Small intestine (tissue), 7 donors: Measurements from ENCODE around the gene RBMS3. TPM values are rescaled to one million over a fixed set of nuclear protein-coding genes. Genes with fewer than 3 reads are reported as not detected.

Source experiments
- DNase-seq, 2 donors: peaks; one replicate each; pipeline versions ENCODE4 v3.0.0 to v3.0.0-alpha.2; 2013
- FAIRE-seq: peaks from 2 replicates; lab custom pipeline; 2012; peaks lifted over from hg19 to GRCh38; lab: Jason Lieb, UNC
- H3K27ac ChIP-seq, 3 donors: one replicate each; pipeline ENCODE4 v1.5.1; 2013; ENCODE audit warnings: low read length in 2 of 3, mild to moderate bottlenecking in 2 of 3, control low read depth in 1 of 3, inconsistent platforms in 1 of 3, low read depth in 1 of 3, moderate library complexity in 1 of 3
- H3K27me3 ChIP-seq, 3 donors: one replicate each; pipeline ENCODE4 v1.6.1; 2013; ENCODE audit warnings: low read length in 3 of 3, inconsistent platforms in 1 of 3; ENCODE audit not compliant: control insufficient read depth in 3 of 3, insufficient read depth in 3 of 3
- H3K36me3 ChIP-seq, 3 donors: one replicate each; pipeline ENCODE4 v1.6.1; 2013; ENCODE audit warnings: low read length in 3 of 3, inconsistent platforms in 1 of 3, low read depth in 1 of 3, mild to moderate bottlenecking in 1 of 3, moderate library complexity in 1 of 3; ENCODE audit not compliant: control insufficient read depth in 3 of 3, insufficient read depth in 2 of 3
- H3K4me1 ChIP-seq, 3 donors: one replicate each; pipeline ENCODE4 v1.6.1; 2013; ENCODE audit warnings: low read length in 2 of 3, inconsistent platforms in 1 of 3, low read depth in 1 of 3, mild to moderate bottlenecking in 1 of 3, moderate library complexity in 1 of 3; ENCODE audit not compliant: control insufficient read depth in 3 of 3, insufficient read depth in 2 of 3
- H3K4me3 ChIP-seq, 3 donors: one replicate each; pipeline ENCODE4 v1.5.1; 2013; ENCODE audit warnings: low read length in 3 of 3, control low read depth in 1 of 3, inconsistent platforms in 1 of 3, low read depth in 1 of 3, mild to moderate bottlenecking in 1 of 3, moderate library complexity in 1 of 3
- H3K9me3 ChIP-seq, 2 donors: one replicate each; pipeline ENCODE4 v1.6.1; 2013; ENCODE audit warnings: low read depth in 1 of 2, low read length in 1 of 2; ENCODE audit not compliant: control insufficient read depth in 2 of 2, insufficient read depth in 1 of 2
- WGBS, 3 donors: extraction: QIAGEN DNeasy Blood & Tissue Kit; methylation state at CpG; one replicate each; pipeline ENCODE4 v1.1.7; 2013; 5-methylcytosine and 5-hydroxymethylcytosine counted together
- polyA plus RNA-seq, 4 donors: library from polyadenylated mRNA; stranded (reverse) in 3 of 4; unstranded in 1 of 4; fragments of 200-250 nt in 3 of 4; fragments of 120-200 nt in 1 of 4; gene quantifications; one replicate each; pipeline versions ENCODE4 v1.2.1 to v1.2.3, GENCODE V29; 2013
- donor health status: healthy with polysubstance abuse.
- donor health status: control.
- donor health status: control.
- donor health status: Bipolar disorder and iron deficiency.
- donor health status: healthy.

RBMS3 gene
- polyA plus RNA-seq, 4 donors, result 0.81 to 6.4 (median 4.8) TPM; not detected in 1

- H3K27ac ChIP-seq, result no peak overlapping the region
- FAIRE-seq (no peak), DNase-seq (no peak)
- no peaks in the 10 kb centered on the region for H3K36me3 ChIP-seq
- 82 to 87% (median 84%) methylated on average over 3 of the region's 3 CpGs for WGBS, 3 donors
- H3K27me3 ChIP-seq, result no peaks in the 10 kb centered on the region
- no peaks in the 10 kb centered on the region for H3K4me1 ChIP-seq
- H3K4me3 ChIP-seq, result no peak overlapping the region
- peaks cover 0 to 7% of the 10 kb centered on the region in 2 donors for H3K9me3 ChIP-seq
These were observed 548.5 kb downstream of the RBMS3 start for GRCh38 chr3:29829340-29829739.

DNA sequence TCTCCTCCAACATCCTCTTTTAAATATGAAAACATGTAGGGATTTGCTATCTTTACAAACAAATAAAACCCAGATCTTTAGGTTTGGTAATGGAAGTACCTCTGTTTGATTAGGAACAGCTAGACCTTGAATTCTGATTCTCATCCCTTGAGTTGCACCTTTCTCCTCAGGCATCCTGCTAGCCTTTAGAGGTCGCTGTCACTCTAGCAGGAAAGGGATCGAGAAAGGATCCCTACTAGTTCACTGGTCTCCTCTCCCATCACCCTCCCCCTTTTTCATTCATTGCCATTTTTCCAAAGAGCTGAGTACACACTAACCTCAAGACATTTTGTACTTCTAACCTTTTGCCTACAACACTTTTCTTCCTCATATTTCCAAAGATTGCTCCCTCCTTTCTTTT is 569.8 kb downstream of the RBMS3 start:
- no peak for FAIRE-seq
- no peaks in the 10 kb centered on the region for H3K9me3 ChIP-seq

DNA sequence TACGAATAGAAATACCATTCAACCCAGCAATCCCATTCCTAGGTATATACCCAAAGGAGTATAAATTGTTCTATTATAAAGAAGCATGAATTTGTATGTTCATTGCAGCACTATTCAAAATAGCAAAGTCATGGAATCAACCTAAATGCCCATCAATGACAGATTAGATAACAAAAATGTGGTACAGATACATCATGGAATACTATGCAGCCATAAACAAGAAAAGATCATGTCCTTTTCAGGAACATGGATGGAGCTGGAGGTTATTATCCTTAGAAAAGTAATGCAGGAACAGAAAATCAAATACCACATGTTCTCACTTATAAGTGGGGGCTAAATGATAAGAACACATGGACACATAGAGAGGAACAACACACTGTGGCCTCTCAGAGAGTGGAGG is 571.9 kb downstream of the RBMS3 start:
- no peak for FAIRE-seq

More for the DNA sequence above, 569.8 kb downstream of the RBMS3 start:
- H3K36me3 ChIP-seq, result no peaks in the 10 kb centered on the region
- no peak overlapping the region for H3K27ac ChIP-seq
- H3K4me3 ChIP-seq, result no peak overlapping the region
- no peaks in the 10 kb centered on the region for H3K27me3 ChIP-seq
- no peak for DNase-seq
- H3K4me1 ChIP-seq, result no peaks in the 10 kb centered on the region
- 37 to 45% (median 45%) methylated on average over 2 of the region's 2 CpGs for WGBS, 3 donors

DNA sequence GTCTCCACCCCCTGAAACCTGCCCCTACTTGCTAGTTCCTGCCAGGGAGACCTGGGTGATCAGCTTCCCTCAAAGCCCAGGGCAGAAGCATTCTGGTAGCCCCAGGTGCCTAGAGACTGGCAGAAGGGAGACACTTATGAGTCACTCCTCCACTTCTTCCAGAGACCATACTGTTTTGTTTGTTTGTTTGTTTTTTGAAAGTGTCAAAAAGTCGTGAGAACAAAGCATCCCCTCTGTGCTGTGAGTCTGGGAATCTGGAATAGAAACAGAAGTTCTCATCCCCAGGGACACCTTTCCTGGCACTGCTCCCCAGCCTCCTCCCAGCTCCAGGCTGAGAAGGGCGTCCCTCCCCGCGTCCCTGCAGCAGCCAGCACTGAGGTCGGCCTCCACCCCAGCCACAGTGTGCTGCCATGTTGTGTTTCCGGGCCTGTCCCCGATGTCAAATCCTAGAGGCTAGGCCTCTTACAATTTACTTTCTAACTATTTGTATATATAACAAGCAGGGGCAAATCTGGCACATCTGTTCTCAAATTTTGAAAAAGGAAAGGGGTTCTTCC is 573.0 kb downstream of the RBMS3 start:
- Histone ChIP-seq H3K36me3 (no peaks in the 10 kb centered on the region), H3K4me1 (no peaks in the 10 kb centered on the region), H3K27ac (no peak overlapping the region), H3K27me3 (no peaks in the 10 kb centered on the region), H3K4me3 (no peak overlapping the region), H3K9me3 (no peaks in the 10 kb centered on the region)
- WGBS, 3 donors, result 85 to 92% (median 85%) methylated on average over 7 of the region's 7 CpGs
- DNase-seq (no peak), FAIRE-seq (no peak)

More for the DNA sequence above, 571.9 kb downstream of the RBMS3 start:
- 78 to 90% (median 80%) methylated on average over 1 of the region's 1 CpG for WGBS, 3 donors
- H3K4me1 ChIP-seq, result no peaks in the 10 kb centered on the region
- H3K27me3 ChIP-seq, result no peaks in the 10 kb centered on the region
- H3K36me3 ChIP-seq, result no peaks in the 10 kb centered on the region
- no peak overlapping the region for H3K27ac ChIP-seq
- no peak for DNase-seq
- no peak overlapping the region for H3K4me3 ChIP-seq
- H3K9me3 ChIP-seq, result no peaks in the 10 kb centered on the region

DNA sequence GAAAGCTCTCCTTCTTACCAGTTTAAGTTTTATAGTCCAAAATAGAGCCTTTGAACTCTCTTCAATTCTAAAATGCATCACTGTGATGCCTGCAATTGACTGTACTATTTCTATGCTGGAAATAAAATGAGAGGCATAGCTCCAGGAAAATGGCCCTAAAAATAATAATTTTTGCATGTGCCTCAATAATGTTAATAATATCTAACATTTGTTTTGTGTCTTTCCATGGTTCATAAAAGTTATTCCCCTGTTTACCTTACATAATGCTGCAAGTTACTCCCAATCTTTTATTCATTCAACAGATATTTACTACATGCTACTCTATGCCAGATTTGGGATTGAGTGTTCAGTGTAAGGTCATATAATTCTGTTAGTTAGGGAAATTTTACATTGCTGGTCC is 574.0 kb downstream of the RBMS3 start:
- no peaks in the 10 kb centered on the region for H3K9me3 ChIP-seq
- H3K4me3 ChIP-seq, result no peak overlapping the region
- no peaks in the 10 kb centered on the region for H3K4me1 ChIP-seq
- H3K36me3 ChIP-seq, result no peaks in the 10 kb centered on the region
- FAIRE-seq, result no peak
- no peaks in the 10 kb centered on the region for H3K27me3 ChIP-seq
- DNase-seq, result no peak
- H3K27ac ChIP-seq, result no peak overlapping the region

DNA sequence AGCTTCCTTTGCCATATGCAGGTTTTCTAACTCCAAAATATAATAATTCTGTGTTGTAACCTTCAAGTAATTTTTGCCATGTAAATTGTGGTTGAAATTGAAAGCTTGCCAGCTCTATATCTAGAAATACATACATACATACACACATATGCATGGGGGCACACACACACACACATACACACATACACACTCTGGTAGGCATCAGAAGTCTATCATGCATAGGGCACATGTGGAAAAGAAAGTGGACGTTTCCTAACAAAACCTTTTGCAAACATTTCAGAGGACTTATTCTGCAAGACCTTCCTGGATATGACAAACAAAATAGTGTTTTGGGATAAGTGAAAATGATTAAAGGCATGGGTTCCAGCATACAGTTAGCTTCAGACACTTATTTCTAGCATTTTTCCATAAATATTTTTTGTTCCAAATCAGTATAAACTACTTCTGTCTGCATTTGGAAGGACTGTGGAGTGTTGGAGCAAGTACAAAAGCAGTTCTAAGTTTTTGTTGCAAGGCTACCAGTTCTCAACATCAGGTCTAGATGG is 578.9 kb downstream of the RBMS3 start:
- WGBS, 3 donors, result 40 to 62% (median 57%) methylated on average over 1 of the region's 1 CpG
- H3K4me3 ChIP-seq, result no peak overlapping the region
- no peaks in the 10 kb centered on the region for H3K36me3 ChIP-seq
- no peaks in the 10 kb centered on the region for H3K4me1 ChIP-seq
- no peak overlapping the region for H3K27ac ChIP-seq
- no peaks in the 10 kb centered on the region for H3K9me3 ChIP-seq
- FAIRE-seq, result no peak
- no peaks in the 10 kb centered on the region for H3K27me3 ChIP-seq
- no peak for DNase-seq

DNA sequence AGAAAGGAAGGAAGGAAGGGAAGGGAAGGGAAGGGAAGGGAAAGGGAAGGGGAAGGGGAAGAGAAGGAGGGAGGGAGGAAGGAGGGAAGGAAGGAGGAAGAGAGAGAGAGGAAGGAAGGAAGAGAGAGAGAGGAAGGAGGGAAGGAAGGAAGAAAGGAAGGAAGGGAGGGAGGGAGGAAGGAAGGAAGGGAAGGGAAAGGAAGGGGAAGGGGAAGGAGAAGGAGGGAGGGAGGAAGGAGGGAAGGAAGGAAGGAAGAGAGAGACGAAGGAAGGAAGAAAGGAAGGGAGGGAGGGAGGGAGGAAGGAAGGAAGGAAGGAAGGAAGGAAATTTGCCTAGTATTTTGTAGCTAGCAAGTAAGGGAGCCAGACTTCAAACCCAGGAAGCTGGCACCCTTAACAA is 583.9 kb downstream of the RBMS3 start:
- Histone ChIP-seq H3K4me3 (no peak overlapping the region), H3K4me1 (no peaks in the 10 kb centered on the region), H3K9me3 (no peaks in the 10 kb centered on the region), H3K27me3 (no peaks in the 10 kb centered on the region), H3K27ac (no peak overlapping the region), H3K36me3 (no peaks in the 10 kb centered on the region)
- no peak for FAIRE-seq
- WGBS, 3 donors, result 70 to 75% (median 71%) methylated on average over 1 of the region's 1 CpG
- DNase-seq, result no peak

DNA sequence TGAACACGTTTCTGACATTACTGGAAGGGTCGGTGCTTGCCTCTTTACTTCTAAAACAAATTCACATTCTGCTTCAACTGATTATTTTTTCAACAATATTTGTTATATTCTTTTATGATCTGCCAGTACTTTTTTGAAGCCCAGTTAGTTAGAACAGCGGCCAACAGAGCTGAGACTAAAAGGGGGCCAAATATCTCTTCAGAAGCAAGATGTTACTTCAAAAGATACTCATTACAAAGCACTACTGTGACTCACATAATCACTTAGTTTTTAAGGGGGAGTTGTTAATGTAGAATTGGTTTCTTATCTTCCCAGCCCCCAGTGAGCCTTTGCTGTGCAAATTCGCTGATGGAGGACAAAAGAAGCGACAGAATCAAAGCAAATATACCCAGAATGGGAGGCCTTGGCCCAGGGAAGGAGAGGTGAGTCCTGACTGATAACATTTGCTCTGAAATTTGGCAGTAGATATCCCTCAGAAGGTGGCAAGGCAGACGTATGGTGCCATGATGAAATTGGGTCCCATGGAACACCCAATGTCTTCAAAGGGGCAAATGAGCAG is 587.8 kb downstream of the RBMS3 start:
- no peaks in the 10 kb centered on the region for H3K36me3 ChIP-seq
- H3K27me3 ChIP-seq, result no peaks in the 10 kb centered on the region
- FAIRE-seq (no peak), DNase-seq (no peak)
- H3K4me3 ChIP-seq, result no peak overlapping the region
- no peaks in the 10 kb centered on the region for H3K4me1 ChIP-seq
- no peak overlapping the region for H3K27ac ChIP-seq
- 59 to 79% (median 60%) methylated on average over 6 of the region's 6 CpGs for WGBS, 3 donors
- H3K9me3 ChIP-seq, result peaks cover 0 to 3% of the 10 kb centered on the region in 2 donors
